T1000 (cell line): ENCODE measurements around the gene DLEC1.
"Not testable (repeated sequence)": the region's sequence is repeated elsewhere in the genome, so short reads cannot be mapped to it uniquely, and the experiment has no call there.

ENCODE experiments used
- DNase-seq: peaks from one replicate; lab custom pipeline; 2025; ENCODE audit warnings: mixed read lengths; lab: John Stamatoyannopoulos, UW

Gene DLEC1

GRCh38 chr3:38018296-38019266 lies 20.4 kb upstream of the DLEC1 start:
- DNase-seq, result no peak

DNA sequence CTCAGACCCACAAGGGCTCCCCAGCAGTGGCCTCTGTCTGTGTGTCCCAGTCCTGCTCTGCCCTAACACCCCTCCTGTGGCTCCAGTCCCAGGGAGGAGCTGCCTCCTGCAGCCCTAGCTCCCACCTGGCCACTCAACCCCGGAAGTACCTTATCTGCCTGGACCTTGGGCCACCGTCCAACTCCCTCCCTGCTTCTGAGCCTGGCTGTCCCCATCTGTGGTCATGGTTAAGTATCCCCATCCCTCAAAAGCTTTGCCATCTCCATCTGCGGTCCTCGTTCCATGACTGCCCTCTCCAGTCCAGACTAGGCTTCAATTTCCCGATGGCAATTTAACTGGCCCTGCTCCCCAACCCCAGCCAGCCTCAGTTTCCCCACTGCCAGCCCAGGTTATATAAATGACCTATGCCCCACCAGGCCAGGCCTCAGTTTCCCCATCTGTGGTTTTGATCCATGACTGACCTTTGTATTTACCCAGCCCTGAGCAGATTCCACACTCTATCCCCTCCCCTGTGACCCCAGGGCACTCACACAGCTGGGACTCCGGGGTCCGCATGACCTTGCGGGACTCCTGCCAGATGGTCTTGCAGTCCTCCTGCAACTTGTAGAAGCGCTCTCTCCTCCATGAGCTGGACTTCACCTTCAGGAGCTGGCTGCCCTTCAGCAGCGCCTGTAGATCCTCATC lies 19.2 kb upstream of the DLEC1 start:
- DNase-seq, result no peak

GRCh38 chr3:38020342-38020726 lies 18.7 kb upstream of the DLEC1 start:
- DNase-seq, result no peak

- DNase-seq, result no peak
Observed at GRCh38 chr3:38021196-38021595, 17.8 kb upstream of the DLEC1 start.

- DNase-seq, result no peak
Observed at GRCh38 chr3:38022301-38022700, 16.7 kb upstream of the DLEC1 start.

DNA sequence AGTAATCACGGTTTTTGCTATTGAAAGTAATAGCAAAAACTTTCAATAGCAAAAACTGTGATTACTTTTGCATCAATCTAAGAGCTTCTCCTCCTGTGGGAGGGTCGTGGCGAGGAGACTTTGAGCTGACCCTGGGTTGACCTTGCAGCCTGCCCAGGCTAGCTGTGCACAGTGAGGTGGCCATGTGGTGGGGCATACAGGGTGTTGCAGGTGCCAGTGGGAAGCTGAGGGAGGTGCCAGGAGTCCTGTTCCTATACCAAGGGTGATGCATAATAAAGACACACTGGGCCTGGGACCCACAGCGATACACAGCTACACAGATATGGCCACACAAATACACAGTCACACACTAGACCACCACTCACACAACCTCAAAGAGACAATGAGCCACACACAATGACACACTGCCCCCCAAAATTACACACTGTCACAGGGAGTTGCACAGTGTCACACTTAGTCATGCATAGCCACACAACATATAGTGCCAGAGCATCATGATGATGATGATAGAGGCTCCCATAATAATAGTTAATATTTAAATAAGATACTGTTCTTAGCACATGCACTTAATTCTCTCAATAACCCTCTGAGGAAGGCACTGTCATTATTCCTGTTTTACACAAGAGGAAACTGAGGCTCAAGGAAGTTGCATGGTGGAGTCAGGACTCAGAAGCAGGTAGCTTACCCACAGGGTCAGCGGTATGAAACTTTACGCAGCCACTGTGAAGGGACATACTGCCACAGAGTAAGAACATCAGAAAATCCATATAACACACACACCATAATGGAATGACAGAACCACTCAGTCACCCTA lies 15.9 kb upstream of the DLEC1 start:
- DNase-seq, result no peak

- DNase-seq, result no peak
Observed at GRCh38 chr3:38026856-38027255, 12.2 kb upstream of the DLEC1 start.

DNA sequence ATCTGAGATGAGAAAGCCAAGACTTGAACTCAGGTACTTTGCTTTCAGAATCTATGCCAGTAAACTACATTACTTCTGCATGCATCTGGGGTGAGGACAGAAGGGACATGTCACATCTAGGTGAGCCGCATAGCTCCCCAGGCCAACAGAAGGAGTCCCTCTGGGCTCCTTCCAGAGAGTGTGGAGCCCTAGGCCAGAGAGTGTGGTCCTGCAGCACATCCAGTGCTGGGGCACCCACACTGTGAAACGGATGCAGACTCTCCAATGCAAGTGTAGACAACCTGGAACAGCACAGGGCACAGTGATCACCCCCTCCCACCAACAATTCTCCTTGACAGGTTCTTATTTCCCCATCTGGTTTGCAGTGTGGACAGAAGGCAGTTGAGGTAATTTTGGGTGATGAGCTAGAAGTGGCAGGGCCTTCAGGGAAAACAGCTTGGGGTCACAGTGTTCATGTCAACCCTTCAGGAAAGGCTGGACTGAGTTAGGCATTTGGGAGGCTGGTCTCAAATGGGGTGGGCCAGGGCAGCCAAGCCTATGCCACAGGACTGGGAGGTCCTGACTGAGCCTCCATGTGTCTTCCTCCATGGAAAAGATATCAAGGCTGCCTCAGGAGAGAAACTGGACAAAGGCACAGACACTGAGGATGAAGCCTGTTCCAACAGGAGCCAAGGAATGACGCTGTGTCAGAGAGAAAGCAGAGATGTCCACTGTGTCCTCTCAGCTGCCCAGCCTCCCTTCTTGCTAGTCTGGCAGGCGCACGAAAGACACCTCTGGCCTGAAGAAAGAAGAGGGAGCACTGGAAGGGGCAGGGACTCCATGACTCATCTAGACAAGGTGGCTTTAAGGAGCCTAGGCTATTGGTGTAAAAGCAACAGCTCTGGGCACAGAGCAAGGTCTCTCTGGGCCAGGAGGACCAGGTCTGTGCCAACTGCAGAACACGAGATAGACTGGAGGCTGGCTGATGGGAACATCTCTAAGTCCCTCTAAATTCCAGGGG lies 11.2 kb upstream of the DLEC1 start:
- no peak for DNase-seq

DNA sequence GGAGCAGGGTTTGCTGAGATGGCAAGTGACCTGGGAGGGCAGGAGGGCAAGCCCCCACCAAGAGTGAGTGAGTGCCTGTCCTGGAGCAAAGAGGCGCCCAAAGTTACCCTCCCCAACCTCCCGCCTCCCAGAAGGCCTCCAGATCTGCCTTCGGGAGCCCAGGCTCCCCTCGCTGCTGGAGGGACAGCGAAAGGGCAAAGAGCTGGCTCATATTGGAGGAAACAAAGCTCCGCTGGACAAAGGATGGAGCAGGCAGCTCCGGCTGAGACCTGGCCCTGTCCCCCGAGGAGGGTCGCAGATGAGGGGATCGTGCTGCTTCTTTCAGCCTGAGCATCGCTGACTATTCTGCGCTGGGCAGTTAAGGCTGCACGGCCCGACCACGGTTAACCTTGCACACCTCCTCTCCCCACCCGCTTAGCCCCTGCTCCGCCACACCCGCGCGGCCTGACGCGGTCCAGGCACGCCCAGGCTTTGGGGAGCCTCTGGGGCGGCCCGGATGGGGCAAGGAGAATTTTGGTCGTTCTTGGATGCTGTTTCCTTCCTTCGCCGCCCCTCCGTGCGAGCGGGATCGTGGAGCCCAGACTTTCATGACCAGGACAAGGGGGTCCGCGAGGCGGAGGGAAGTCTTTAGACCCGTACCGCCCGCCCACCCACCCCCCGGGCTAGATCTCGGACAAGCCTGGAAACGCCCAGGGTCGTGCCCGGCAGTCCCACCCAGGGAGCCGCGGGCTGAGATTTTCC lies 10.2 kb upstream of the DLEC1 start:
- DNase-seq, result no peak

GRCh38 chr3:38029400-38030125 lies 9.4 kb upstream of the DLEC1 start, which contains the start of gene PLCD1:
Gene PLCD1, minus strand, starts transcription at chr3:38029642. Its CDS starts 103 bp downstream, at chr3:38029539.
- DNase-seq, result peak; percentile 67

GRCh38 chr3:38030126-38031021 lies 8.6 kb upstream of the DLEC1 start:
- no peak for DNase-seq

- DNase-seq, result peak; percentile 72
Observed at GRCh38 chr3:38031022-38031994, 7.7 kb upstream of the DLEC1 start.

GRCh38 chr3:38032328-38032865 lies 6.6 kb upstream of the DLEC1 start:
- DNase-seq, result no peak

GRCh38 chr3:38033586-38033985 lies 5.4 kb upstream of the DLEC1 start:
- DNase-seq, result not testable (repeated sequence)

GRCh38 chr3:38034335-38034734 lies 4.7 kb upstream of the DLEC1 start:
- DNase-seq, result not testable (repeated sequence)

DNA sequence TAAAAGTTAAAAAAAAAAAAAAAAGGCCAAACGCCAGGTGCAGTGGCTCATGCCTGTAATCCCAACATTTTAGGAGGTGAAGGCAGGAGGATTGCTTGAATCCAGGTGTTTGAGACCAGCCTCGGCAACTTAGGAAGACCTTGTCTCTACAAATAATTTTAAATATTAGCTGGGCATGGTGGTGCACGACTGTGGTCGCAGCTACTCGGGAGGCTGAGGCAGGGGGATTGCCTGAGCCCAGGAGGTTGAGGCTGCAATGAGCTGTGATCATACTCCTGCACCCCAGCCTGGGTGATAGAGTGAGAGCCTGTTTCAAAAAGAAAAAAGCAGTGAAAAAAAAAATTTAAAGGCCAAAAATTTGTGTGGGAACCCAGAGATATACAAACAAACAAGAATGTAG lies 2.7 kb upstream of the DLEC1 start:
- no peak for DNase-seq

- no peak for DNase-seq
Observed at GRCh38 chr3:38036906-38037305, 2.1 kb upstream of the DLEC1 start.
